Thyroid gland (tissue), 4 donors: ENCODE data around the gene KIF25.

Experiments used
- POLR2A ChIP-seq, 2 donors: fragments of 450-650 bp; IDR thresholded peaks; one replicate each; pipeline ENCODE4 v1.6.1; 2017; ENCODE audit warnings: antibody characterized with exemption in 2 of 2, mild to moderate bottlenecking in 2 of 2, moderate library complexity in 1 of 2
- TF ChIP-seq, protein P1 (sequence below), 6 experiments: fragments of 200-600 bp in 3 of 6; fragments of 450-650 bp in 3 of 6; sonication (generic) in 3 of 6; IDR thresholded peaks; one replicate each; pipeline ENCODE4 v1.5.1; 2016 to 2019; ENCODE audit warnings: antibody characterized with exemption in 6 of 6, mild to moderate bottlenecking in 2 of 6, inconsistent platforms in 1 of 6, moderate library complexity in 1 of 6

DNA sequence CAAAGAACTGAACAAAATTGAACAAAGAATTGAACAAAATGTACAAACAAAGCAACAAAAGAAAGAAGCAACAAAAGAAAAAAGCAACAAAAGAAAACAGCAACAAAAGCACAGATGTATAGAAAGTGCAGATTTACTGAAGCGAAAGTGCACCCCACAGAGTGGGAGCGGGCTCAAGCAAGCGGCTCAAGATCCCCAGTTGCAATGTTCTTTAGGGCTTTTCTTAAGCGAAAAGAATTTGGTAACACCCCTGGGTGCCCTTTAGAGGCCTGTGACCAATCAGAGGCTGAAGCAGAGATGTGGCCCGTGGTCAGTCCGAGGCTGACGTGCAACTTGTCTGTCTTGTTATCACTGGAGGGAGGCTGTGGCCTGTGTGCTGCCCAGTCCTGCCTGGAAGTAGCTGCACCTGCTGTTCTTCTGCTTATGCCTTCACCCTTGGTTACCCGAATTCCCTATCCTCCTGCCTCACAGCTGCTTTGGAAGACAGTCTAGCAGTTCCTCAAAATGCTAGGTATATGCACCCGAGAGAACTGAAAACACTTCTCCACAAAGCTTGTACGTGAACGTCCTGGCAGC is 13.2 kb upstream of the KIF25 start:
- TF ChIP-seq, protein P1, sequence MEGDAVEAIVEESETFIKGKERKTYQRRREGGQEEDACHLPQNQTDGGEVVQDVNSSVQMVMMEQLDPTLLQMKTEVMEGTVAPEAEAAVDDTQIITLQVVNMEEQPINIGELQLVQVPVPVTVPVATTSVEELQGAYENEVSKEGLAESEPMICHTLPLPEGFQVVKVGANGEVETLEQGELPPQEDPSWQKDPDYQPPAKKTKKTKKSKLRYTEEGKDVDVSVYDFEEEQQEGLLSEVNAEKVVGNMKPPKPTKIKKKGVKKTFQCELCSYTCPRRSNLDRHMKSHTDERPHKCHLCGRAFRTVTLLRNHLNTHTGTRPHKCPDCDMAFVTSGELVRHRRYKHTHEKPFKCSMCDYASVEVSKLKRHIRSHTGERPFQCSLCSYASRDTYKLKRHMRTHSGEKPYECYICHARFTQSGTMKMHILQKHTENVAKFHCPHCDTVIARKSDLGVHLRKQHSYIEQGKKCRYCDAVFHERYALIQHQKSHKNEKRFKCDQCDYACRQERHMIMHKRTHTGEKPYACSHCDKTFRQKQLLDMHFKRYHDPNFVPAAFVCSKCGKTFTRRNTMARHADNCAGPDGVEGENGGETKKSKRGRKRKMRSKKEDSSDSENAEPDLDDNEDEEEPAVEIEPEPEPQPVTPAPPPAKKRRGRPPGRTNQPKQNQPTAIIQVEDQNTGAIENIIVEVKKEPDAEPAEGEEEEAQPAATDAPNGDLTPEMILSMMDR (IDR thresholded peaks at IDR 0.05) = no peak
- no peak for TF ChIP-seq POLR2A (IDR thresholded peaks at IDR 0.05)
